H1 (cell line): ENCODE measurements around the gene ATP6AP1. TPM values are rescaled to one million over a fixed set of nuclear protein-coding genes. Genes with fewer than 3 reads are reported as not detected.
A peak's percentile ranks its signal among the peaks of the same experiment; 100 is the strongest.

ENCODE experiments used
- EP300 ChIP-seq, 2 experiments: IDR thresholded peaks; 1 replicate in 1 of 2; 2 replicates in 1 of 2; pipeline ENCODE4 v1.6.1; 2011 to 2012; ENCODE audit warnings: low read depth in 2 of 2, low read length in 2 of 2, mild to moderate bottlenecking in 2 of 2, borderline replicate concordance in 1 of 2, inconsistent platforms in 1 of 2, moderate library complexity in 1 of 2
- EZH2 ChIP-seq: fragments of 200-600 bp; sonication (generic); IDR thresholded peaks from 2 replicates; pipeline ENCODE4 v1.7.1; 2012; ENCODE audit warnings: low read depth, mild to moderate bottlenecking, moderate library complexity, low read length, inconsistent platforms; ENCODE audit not compliant: severe bottlenecking
- HDAC6 ChIP-seq: IDR thresholded peaks from one replicate; pipeline ENCODE4 v1.7.1; 2012; ENCODE audit warnings: low read depth, mild to moderate bottlenecking, inconsistent platforms, low read length, moderate library complexity
- POLR2AphosphoS5 ChIP-seq: IDR thresholded peaks from 2 replicates; pipeline ENCODE4 v1.6.1; 2011; ENCODE audit warnings: low read depth, low read length
- SAP30 ChIP-seq: fragments of 300-600 bp; sonication (generic); IDR thresholded peaks from 2 replicates; pipeline ENCODE4 v1.7.1; 2012; ENCODE audit warnings: low read length, moderate library complexity, mild to moderate bottlenecking, inconsistent platforms; ENCODE audit not compliant: insufficient read depth, insufficient replicate concordance
- SIN3A ChIP-seq, 2 experiments: IDR thresholded peaks in 1 of 2; conservative IDR thresholded peaks in 1 of 2; 2 replicates each; pipeline ENCODE4 v1.6.1; 2011 to 2012; ENCODE audit warnings: low read length in 2 of 2, improper control_type of control experiment in 1 of 2, low read depth in 1 of 2, mild to moderate bottlenecking in 1 of 2
- SRF ChIP-seq: IDR thresholded peaks from 2 replicates; pipeline ENCODE4 v1.6.1; 2011; ENCODE audit warnings: mild to moderate bottlenecking, low read depth, low read length, moderate library complexity
- TAF7 ChIP-seq: optimal IDR thresholded peaks from 2 replicates; pipeline ENCODE3; 2011; ENCODE audit warnings: low read depth, mild to moderate bottlenecking, inconsistent platforms, low read length, moderate library complexity, borderline replicate concordance
- polyA plus RNA-seq, 7 experiments: library from polyadenylated mRNA; depleted of rRNA in 3 of 7; stranded (reverse) in 5 of 7; unstranded in 2 of 7; fragments of >200 nt in 5 of 7; fragments of 200-250 nt in 2 of 7; gene quantifications; 1 replicate in 5 of 7; 2 replicates in 1 of 7; 4 replicates in 1 of 7; pipeline versions ENCODE4 v1.2.1 to v1.2.3, GENCODE V29; 2011 to 2013; ENCODE audit warnings: missing spikeins in 2 of 7, mixed read lengths in 2 of 7
- total RNA-seq: library from RNA; stranded (reverse); fragmentation: NEBNext Ultra II Directional; extraction: Animal tissue kit (Norgen Biotek cat#: 25700); gene quantifications from 2 replicates; pipeline ENCODE4 v1.2.1, GENCODE V29; 2021
- TF ChIP-seq, protein P1 (sequence below): IDR thresholded peaks from 2 replicates; pipeline ENCODE4 v1.6.1; 2012; ENCODE audit warnings: inconsistent platforms
- TF ChIP-seq, protein P2 (sequence below): IDR thresholded peaks from 2 replicates; pipeline ENCODE4 v1.6.1; 2012; ENCODE audit warnings: inconsistent platforms
- TF ChIP-seq, protein P3 (sequence below): IDR thresholded peaks from 2 replicates; pipeline ENCODE4 v1.6.1; 2012; ENCODE audit warnings: low read length, inconsistent platforms

Gene ATP6AP1
- total and polyA plus RNA-seq, 2 of the 8 experiments (the other 6 are each of a cell fraction or from before 2014, with no cell fraction given) = 44.6 to 80.8 TPM

DNA sequence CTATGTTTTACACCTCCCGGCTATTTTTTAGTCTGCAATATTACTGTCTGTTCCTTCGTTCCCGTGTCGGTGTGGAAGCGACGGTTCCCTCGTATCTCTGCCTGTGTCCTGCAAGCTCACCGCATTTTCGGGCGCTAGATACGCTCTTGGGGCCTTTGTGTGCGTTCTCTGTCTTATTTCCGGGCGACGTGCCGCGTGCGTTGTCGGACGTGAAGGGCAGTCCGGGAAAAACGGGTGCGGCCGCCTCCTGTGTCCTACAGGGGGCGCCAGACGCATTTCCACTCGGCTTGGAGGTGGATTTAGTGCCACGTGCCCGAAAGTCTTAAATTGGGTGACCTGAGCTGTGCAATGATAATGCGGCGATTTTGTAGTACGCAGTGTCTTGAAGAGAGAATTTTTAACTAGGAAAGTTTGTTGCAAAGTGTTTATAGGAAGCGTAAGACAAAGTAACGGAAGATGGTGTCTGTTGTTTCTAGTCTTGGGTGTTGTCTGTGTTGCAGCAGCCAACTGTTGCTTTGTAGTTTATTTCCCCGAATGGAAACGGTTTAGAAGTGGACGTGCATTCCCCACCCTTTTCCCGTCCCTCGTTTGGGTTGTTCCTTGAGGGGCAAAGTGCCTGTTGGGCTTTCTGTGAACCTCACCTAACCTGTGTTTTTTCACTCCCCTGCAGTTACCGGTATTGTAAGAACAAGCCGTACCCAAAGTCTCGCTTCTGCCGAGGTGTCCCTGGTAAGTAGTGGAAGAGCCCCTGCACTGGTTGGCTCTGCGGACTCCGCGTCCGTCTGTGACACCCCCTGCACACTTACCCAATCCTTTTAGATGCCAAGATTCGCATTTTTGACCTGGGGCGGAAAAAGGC is 29.6 kb upstream of the ATP6AP1 start (continued):
- TF ChIP-seq, protein P1, sequence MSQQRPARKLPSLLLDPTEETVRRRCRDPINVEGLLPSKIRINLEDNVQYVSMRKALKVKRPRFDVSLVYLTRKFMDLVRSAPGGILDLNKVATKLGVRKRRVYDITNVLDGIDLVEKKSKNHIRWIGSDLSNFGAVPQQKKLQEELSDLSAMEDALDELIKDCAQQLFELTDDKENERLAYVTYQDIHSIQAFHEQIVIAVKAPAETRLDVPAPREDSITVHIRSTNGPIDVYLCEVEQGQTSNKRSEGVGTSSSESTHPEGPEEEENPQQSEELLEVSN = peak; percentile 50; the same call in 1 of the 2 replicates
- TF ChIP-seq EZH2 (no peak), SIN3A (conservative IDR thresholded peaks at IDR 0.05 in 1 of 2, IDR thresholded peaks at IDR 0.05 in 1 of 2; ENCODE audit: low read depth in 1 of 2, low read length in 2 of 2) (peak; percentile 34 to 85; a peak in 2 of 4 replicates), TAF7 (peak; percentile 45), HDAC6 (no peak), EP300 (IDR thresholded peaks at IDR 0.05; ENCODE audit: borderline replicate concordance in 1 of 2, low read depth in 2 of 2, low read length in 2 of 2) (no peak), SRF (no peak), POLR2AphosphoS5 (peak; percentile 3; the same call in 1 of the 2 replicates), SAP30 (peak; percentile 32)
- TF ChIP-seq, protein P2, sequence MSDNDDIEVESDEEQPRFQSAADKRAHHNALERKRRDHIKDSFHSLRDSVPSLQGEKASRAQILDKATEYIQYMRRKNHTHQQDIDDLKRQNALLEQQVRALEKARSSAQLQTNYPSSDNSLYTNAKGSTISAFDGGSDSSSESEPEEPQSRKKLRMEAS = peak; percentile 88
- TF ChIP-seq, protein P3, sequence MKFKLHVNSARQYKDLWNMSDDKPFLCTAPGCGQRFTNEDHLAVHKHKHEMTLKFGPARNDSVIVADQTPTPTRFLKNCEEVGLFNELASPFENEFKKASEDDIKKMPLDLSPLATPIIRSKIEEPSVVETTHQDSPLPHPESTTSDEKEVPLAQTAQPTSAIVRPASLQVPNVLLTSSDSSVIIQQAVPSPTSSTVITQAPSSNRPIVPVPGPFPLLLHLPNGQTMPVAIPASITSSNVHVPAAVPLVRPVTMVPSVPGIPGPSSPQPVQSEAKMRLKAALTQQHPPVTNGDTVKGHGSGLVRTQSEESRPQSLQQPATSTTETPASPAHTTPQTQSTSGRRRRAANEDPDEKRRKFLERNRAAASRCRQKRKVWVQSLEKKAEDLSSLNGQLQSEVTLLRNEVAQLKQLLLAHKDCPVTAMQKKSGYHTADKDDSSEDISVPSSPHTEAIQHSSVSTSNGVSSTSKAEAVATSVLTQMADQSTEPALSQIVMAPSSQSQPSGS = 0 out of 2 replicates have a peak, but pooled peaks have one; percentile 3
